ENCODE data around the gene MED8. TPM values are rescaled to one million over a fixed set of nuclear protein-coding genes. Genes with fewer than 3 reads are reported as not detected.

The MED8 gene, protein sequence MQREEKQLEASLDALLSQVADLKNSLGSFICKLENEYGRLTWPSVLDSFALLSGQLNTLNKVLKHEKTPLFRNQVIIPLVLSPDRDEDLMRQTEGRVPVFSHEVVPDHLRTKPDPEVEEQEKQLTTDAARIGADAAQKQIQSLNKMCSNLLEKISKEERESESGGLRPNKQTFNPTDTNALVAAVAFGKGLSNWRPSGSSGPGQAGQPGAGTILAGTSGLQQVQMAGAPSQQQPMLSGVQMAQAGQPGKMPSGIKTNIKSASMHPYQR
- 41.8 and 46.9 TPM in 2 replicates for total RNA-seq

DNA sequence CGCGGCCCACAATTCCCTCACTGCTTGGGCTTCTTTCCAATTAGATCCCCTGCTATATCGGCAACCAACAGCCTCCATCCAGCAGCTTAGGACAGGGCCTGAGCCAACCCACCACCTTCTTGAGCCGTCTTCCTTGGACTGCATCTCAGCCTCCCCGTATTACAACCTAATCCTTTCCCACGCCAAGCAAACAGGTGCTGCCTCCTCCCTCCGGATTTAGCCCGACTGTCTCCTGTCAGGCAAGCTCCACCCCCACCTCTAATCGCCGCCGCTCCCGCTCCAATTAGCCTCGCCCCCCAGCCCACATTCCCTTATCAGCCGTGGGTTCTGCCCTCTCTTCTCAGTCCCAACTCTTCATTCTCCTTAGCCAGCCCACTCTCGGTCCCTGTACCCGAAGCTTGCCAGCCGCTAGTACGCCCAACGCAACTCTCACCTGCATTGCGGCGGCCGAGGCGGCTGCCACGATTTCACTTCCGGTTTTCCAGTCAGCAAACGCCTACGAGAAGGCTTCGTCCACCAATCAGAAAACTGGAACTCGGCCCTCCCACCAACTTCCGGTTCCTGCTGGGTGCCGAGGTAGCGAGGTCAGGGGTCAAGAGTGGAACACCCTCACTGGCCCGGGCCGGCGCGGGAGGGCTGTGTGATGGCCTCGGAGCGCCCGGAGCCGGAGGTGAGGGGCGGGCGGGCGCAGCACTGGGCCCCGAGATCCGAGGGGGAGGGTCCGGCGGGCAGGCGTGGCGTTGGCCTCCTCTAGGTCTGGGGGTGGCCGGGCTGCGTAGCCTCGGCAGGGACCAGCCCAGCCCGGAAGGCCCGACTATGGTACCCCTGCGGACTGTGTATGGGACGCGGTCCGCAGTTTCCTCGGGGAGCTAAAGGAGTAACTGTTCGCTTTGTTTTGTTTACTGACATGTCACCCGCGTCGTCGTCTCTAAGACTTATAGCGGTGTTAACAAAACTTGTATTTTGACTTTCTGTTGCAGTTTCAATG, at the start of gene MED8, which contains the start of gene SZT2:
Gene MED8, minus strand, starts transcription at position 475 of the 988 bp plus-strand sequence. Its CDS starts 36 bp downstream, at position 439.
Gene SZT2, plus strand, starts transcription at position 574 of the 988 bp plus-strand sequence. Its CDS starts 70 bp downstream, at position 644.
- intact Hi-C loops (cut with micrococcal nuclease): loop anchor here (1.0 to 10.0 kb wide), 10 partner anchors 21 to 965 kb away; partner anchors contain the start of genes CDC20, CFAP57, EBNA1BP2 and ELOVL1

DNA sequence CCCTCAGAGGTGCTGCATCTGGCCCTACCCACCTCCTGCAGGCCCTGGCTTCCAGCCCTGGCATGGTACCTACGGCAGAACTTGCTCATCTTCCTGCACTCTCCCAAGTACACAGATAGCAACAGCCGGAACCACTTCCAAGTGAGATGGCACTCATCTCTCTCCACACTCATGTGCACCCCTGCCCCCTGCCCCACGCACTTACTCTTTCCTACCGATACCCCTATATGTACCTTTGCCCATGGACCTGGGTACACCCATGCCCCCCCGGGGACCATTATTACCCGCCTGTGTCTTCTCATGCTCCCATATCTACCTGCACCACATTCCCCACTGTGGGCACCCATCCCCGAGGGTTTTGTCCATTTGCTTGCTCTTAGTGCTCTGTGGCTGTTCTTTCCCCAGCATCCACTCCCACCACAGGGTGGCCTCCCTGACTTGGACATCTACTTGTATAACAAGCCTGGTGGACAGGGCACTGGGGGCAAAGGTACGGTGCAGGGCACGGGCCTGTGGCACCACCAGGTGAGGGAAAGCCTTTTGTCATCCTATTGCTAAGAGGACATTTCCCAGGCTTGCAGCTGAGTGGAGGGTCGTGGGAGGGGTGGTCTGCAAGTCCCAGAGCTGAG, 49.5 kb upstream of the MED8 start:
- intact Hi-C loops (cut with micrococcal nuclease): no loop called here

DNA sequence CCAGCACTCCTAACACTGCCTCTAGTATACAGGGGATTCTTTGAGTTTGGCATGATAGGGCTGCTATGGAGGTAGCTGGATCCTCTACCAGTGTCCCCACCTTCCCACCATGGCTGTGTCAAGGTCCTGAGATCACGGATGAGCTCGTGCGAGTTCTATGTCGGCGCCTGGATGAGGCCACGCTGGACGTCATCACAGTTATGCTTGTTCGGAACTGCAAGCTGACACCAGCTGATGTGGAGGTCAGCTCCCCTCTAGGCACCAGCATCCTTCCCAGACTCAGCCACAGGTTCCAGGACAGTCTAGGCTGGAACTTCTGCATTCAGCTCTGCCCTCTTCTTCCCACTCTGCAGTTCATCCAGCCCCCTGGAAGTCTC, 49.0 kb upstream of the MED8 start:
- intact Hi-C loops (cut with micrococcal nuclease): no loop called here

DNA sequence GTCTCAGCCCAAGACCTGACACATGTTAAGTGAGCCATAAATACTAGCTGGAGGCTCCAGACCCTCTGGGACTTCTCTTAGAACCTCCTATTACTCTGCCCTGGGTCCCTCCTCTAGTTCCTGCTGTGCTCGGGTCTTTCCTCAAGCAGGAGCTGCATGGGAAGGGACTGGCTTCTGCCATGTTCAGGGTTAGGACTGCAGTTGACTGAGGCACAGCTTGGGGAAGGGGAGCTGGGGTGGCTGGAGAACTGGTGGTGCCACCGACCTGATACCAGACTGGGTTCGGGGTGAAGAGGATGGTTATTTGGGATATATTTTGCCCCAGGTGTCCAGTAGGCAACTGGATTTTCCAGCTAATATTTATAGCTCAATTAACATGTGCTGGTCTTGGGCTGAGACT, 48.4 kb upstream of the MED8 start:
- intact Hi-C loops (cut with micrococcal nuclease): no loop called here

DNA sequence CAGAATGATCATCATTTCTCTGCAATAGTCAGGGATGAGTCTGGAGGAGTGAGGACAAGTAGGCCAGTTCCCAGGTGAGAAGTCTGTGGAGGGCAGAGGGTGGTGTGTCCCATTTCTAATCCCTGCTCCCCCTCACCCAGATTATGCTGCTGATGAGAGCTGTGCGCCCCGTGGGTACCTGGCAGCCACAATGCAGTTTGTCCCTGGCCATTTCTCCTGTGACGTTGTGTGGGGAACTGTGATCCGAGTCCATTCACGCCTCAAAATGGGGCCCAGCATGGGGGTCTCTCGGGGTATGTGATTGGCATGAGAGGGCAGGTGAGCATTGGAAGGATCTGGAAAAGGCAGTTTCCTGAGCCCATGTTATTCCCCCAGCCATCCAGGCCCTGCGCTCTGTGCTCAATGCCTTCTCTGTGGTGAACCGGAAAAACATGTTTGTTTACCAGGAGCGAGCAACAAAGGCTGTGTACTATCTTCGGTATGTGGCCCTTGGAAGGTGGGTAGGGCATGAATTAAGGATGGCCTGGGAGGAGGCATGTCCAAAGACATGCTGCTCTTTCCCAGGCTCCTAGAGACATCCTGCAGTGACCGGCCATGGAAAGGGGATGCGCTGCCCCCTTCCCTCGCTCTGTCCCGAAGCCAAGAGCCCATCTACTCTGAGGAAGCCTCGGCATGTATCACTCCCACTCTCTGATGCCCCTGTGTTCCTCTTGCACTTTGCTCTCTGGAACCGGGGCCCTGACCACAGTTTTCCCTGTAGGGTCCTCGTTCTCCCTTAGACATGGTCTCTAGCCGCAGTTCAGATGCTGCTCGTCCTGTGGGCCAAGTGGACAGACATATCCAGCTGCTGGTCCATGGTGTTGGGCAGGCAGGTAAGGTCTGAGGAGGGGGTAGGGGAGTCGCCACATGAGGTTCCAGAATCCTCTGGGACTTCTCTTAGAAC, 47.7 kb upstream of the MED8 start:
- intact Hi-C loops (cut with micrococcal nuclease): no loop called here

DNA sequence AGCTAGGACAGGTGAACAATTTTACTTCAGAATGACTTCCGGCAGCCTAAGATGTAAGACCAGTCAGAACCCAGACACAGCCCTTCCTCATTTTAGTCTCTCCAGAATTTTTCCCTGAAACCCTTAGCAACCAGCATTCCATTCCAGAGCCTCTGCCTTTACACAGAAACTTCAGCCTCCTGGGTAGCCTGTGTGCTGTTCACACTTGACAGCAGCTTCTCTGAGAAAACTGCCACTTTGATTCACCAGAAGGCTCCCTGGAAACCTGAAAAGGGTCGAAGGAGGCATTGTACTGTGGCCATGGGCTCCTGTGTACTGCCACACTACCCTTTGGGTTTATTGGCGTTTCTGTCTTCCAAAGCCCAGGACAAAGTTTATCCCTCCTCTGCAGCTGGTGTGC, 46.8 kb upstream of the MED8 start:
- intact Hi-C loops (cut with micrococcal nuclease): no loop called here

DNA sequence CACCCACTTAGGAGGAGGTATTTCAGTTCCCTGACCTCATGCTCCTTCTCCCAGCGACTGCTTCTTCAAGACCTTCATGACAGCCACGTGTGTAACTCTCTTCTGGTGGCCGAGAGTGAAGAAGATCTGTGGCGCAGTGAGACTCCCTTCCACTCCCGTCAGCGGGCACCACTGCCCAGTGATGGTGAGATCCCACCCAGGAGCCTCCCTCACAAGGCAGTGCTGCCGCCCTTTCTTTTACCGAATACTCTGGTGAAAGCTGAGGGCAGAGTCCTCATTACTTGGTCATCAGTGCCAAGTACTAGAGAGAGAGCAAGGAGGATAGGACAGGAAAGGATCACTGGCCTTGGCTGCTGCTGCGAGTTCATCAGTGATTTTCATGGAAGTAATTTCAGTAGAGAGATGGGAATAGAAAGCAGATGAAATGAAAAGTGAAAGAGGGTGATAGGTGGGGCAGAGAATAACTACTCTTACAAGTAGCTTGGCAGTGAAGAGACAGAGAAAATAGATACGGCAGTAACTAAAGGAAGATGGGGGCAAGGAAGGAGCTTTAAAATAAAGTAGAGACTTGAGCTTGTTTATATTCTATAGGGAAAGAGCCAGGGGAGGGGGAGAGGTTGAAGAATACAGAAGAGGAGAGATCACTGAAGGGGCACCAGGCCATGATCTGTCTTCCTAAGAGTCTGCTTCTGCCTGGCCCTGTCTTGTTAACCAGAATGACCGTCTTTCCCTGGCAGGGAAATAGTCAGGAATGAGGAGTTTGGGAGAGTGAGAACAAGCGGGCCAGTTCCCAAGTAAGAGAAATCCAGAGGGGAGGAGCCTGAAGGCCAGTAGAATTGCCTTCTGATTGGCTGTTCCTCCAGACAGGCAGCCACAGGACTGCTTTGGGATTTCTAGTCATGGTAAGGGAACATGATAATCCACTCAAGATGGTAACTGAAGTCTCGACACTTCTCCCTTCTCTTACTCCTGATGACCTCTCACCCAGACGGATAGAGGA, 45.8 kb upstream of the MED8 start:
- intact Hi-C loops (cut with micrococcal nuclease): no loop called here

DNA sequence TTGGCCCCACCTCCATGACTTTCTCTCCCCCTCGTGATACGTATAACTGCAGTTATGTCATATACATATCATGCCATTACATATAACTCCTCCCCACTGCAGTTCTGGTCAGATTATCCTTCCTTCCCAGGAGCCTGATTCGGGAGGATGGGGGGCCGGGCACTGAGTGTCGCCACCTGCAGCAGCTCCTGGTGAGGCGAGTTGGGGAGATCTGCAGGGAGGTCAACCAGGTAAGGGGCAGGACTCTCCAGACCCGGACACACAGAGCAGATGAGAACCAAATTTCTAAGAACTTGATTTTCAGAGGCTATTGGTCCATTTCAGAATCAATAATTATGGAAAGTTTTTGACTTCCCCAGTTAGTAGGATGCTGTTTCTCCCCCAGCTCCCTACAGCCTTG, 44.7 kb upstream of the MED8 start:
- intact Hi-C loops (cut with micrococcal nuclease): no loop called here

DNA sequence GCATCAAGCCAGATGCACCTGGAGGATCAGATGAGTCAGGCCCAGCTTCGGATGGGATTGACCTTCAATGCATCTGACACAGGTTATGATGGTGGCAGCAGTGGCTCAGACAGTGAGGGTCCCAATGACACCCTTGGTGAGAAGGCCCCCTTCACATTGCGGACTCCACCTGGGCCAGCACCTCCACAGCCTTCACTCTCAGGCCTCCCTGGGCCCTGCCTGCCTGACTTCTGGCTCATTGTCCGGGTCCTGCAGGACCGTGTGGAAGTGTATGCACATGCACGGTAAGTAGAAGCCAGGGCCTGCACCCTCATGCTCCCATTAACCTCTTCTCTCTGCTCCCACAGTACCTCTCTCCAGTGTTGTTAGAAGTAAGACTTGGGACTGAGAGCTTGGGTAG, 43.3 kb upstream of the MED8 start:
- intact Hi-C loops (cut with micrococcal nuclease): no loop called here

DNA sequence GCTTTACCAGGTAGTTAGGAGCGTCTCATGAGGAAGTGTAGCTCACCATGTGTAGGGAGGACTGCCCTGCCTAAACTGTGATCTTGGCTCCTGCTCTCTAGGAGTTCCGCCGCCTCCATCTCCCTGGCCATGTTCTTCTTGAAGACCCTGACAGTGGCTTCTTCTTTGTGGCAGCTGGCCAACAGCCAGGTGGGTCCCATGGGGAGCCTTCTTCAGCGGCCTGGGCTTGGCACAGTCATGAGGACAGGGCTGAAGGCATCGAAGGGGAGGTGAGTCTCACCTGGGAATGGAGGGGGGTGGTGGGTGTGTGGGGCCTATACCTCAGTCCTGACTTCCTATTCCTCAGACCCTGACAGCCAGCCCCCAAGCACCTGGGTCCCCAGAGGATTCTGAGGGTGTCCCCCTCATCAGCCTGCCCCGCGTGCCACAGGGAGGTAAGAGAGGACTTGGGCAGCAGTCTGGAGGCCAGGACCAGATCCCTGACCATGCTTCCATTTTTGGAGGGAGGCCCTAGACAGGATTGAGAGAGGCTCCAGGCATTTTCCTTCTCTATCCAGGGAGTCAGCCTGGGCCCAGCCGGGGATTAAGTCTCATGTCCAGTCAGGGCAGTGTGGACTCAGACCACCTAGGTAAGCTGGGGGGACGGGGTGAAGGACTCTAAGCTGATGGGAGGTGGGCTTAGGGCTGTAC, 42.7 kb upstream of the MED8 start:
- intact Hi-C loops (cut with micrococcal nuclease): no loop called here

DNA sequence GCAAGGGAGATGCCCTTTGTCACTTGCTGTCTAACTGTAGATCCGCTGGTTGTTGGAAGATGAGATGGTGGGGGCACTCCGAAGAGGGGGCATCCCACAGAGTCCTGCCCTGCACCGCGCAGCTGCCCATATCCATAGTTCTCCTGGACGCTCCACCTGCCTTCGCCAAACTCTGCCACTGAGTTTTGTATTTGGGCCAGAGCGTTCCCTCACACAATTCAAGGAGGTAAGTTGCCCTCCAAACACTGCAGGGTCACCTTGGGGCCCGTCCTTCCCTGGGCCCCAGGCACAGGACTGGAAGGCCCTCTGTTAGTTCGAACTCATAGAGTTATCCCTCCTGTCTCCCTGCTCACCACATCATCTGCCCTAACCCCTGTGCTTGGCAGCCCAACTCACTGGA, 42.1 kb upstream of the MED8 start:
- intact Hi-C loops (cut with micrococcal nuclease): no loop called here

DNA sequence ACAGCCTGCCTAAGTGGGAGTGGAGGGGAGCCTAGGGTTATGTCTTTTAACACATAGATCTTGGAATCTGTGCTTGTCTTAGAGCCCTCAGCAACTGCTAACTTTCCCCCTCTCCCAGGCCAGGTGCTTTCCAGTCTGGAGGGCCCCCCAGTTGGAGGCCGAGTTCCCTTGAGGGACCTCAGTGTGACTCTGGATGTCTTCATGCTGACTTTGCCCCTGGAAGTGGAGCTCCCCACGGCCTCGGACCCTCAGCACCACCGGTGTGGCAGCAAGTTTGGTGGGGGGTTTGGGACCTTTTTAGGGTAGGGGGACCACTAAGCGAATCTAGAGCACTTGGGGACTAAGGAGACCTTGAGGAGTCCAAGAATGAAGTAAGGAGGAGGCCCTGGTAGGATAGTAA, 41.2 kb upstream of the MED8 start:
- intact Hi-C loops (cut with micrococcal nuclease): no loop called here

DNA sequence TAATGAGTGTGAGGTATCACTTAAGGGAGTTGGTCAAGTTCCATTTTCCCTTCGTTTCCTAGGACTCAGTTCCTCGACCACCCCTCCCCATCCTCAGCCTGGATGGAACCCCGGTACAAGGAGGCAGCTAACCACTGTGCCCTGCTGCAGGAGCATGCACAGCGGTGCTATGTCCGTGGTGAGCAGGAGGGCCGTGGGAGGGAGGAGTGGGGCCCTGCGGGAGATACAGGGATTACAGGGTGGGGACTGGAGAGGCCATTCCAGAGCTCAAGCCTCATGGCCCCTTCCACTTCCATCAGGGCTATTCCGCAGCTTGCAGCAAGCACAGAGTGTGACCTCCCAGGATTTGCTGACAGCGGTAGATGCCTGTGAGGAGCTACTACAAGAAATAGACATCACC, 38.3 kb upstream of the MED8 start:
- intact Hi-C loops (cut with micrococcal nuclease): no loop called here

DNA sequence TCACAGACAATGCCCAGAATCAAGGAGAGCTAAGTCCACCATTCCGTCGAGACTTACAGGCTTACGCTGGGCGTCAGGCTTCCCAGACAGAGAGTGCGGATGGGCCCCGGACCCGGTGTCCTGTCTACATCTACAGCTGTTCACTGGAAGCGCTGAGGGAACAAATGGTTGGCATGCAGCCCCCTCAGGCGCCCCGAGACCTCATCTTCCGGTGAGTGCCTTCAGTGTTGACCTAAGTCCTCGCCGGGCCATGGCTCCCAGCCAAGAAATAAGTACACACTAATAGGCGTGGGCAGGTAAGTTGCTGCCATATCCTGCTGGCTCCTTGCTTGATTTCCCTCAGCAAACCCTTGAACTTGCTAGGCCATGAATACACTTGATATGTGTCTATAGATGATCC, 37.9 kb upstream of the MED8 start:
- intact Hi-C loops (cut with micrococcal nuclease): no loop called here

DNA sequence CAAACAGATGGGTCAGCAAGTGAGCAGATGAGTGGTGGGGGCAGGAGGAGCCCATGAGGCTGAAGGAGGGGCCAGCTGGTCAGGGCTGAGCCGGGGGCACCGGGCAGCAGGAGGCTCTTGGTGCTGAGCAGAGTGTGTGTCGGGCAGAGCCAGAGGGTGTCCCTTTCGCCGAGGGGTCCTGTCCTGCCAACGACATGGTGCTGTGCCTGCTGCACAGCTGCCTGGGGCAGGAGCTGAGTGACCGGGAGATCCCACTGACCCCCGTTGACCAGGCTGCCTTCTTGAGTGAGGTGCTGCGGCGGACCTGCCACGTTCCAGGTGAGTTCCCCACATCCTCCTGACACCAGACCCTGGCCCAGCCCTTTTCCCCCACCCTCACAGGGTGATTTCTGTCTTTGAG, 36.6 kb upstream of the MED8 start:
- intact Hi-C loops (cut with micrococcal nuclease): no loop called here

DNA sequence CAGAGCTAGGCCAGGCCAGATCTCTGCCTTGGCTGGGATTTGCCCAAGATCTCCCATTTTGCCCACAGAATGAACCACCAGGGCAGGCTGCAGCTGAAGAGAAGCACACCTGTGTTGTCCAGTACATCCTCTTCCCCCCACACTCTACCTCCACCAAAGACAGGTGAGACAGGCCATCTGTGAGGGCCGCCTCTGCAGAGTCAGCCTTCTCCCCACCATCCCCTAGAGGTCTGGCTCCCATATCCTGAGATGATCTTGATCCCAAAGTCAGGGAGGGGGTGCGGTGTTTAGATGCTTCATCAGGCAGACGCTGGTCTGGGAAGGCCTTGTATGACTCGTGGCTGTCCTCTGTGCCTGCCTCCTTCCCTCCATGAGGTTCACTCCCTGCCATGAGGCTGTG, 35.4 kb upstream of the MED8 start:
- intact Hi-C loops (cut with micrococcal nuclease): no loop called here

DNA sequence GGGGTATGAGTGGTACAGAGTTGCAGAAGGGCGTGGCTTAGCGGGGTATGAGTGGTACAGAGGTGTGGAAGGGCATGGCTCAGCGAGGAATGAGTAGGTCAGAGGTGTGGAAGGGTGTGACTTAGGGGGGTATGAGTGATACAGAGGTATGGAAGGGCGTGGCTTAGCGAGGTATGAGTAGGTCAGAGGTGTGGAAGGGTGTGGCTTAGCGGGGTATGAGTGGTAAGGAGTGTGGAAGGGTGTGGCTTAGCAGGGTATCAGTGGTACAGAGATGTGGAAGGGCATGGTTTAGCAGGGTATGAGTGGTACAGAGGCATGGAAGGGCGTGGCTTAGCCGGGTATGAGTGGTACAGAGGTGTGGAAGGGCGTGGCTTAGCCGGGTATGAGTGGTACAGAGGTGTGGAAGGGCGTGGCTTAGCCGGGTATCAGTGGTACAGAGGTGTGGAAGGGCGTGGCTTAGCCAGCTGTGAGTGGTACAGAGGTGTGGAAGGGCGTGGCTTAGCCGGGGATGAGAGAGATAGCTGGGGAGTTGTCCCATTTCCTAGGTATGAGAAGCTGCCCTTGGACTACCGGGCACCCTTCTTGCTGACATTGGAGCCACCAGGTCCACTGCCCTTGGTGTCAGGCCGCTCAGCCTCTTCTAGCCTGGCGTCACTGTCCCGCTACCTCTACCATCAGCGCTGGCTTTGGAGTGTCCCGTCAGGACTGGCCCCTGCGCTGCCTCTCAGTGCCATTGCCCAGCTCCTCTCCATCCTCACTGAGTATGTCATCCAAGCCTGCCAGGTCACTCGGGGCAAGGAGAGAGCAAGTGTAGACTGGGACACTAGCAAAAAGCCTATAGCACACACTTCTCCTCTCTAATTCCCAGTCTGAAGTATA, 34.3 kb upstream of the MED8 start:
- intact Hi-C loops (cut with micrococcal nuclease): no loop called here
